Duodenal mucosa (tissue), 2 donors: ENCODE results near the gene CCIN.

Experiments used
- H3K27ac ChIP-seq: one replicate; pipeline ENCODE4 v1.7.0; 2013; ENCODE audit warnings: low read depth, low read length
- H3K27me3 ChIP-seq, 2 donors: one replicate each; pipeline ENCODE4 v1.7.0; 2013; ENCODE audit warnings: low read length in 2 of 2, control low read depth in 1 of 2; ENCODE audit not compliant: insufficient read depth in 2 of 2, control insufficient read depth in 1 of 2
- H3K36me3 ChIP-seq, 2 donors: one replicate each; pipeline ENCODE4 v1.7.0; 2013; ENCODE audit warnings: low read length in 2 of 2, control low read depth in 1 of 2; ENCODE audit not compliant: insufficient read depth in 2 of 2, control insufficient read depth in 1 of 2
- H3K4me1 ChIP-seq, 2 donors: one replicate each; pipeline ENCODE4 v1.7.0; 2013; ENCODE audit warnings: low read length in 2 of 2, control low read depth in 1 of 2; ENCODE audit not compliant: insufficient read depth in 2 of 2, control insufficient read depth in 1 of 2
- H3K4me3 ChIP-seq, 2 donors: one replicate each; pipeline ENCODE4 v1.7.0; 2013; ENCODE audit warnings: low read length in 2 of 2, low read depth in 1 of 2
- H3K9ac ChIP-seq, 2 donors: one replicate each; pipeline ENCODE4 v1.7.0; 2013; ENCODE audit warnings: low read length in 2 of 2, low read depth in 1 of 2
- H3K9me3 ChIP-seq, 2 donors: one replicate each; pipeline ENCODE4 v1.7.0; 2013; ENCODE audit warnings: low read length in 2 of 2, control low read depth in 1 of 2; ENCODE audit not compliant: control insufficient read depth in 1 of 2

The CCIN gene

GRCh38 chr9:36218011-36218410 lies 48.8 kb downstream of the CCIN start:
- H3K4me1 ChIP-seq: no peaks in the 10 kb centered on the region
- H3K36me3 ChIP-seq: peaks cover 22 to 77% of the 10 kb centered on the region in 2 donors

GRCh38 chr9:36218411-36218901 lies 49.3 kb downstream of the CCIN start:
- no peak overlapping the region for H3K9ac ChIP-seq
- H3K27ac ChIP-seq: no peak overlapping the region
- peaks cover 26 to 77% of the 10 kb centered on the region in 2 donors for H3K36me3 ChIP-seq
- peaks cover 0 to 5% of the 10 kb centered on the region in 2 donors for H3K9me3 ChIP-seq
- H3K4me1 ChIP-seq: no peaks in the 10 kb centered on the region
- H3K4me3 ChIP-seq: no peak overlapping the region
- H3K27me3 ChIP-seq: no peaks in the 10 kb centered on the region

More at GRCh38 chr9:36218011-36218410, 48.8 kb downstream of the CCIN start:
- Histone ChIP-seq H3K27me3 (no peaks in the 10 kb centered on the region), H3K4me3 (no peak overlapping the region), H3K27ac (no peak overlapping the region), H3K9me3 (peaks cover 0 to 5% of the 10 kb centered on the region in 2 donors), H3K9ac (no peak overlapping the region)
